NCI-H82 treated with DMSO at 0.1 percent for 48 hours (cell line): ENCODE measurements around the gene CNNM1.

Source experiments
- DNase-seq: peaks from one replicate; lab custom pipeline; 2025; ENCODE audit not compliant: unreplicated experiment; lab: John Stamatoyannopoulos, UW

The CNNM1 gene

GRCh38 chr10:99337311-99337811, 8.2 kb downstream of the CNNM1 start:
- no peak for DNase-seq

DNA sequence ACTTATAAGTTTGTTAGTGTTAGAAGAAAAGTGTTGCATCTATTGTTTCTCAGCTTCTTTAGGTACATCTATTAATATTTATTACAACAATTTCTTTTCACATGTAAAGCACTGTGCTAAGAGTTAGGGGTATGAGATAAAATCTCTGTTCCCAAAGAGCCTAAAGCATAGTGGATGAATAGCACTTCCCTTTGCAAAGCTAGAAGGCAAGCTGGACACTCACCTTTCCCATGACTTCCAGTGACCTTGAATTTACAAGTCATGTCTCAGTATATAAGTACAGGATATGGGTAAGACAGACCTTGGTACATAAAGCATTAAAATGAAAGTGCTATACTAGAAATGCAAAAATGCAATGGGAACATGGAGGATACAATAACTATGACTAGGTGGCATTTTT, 8.7 kb downstream of the CNNM1 start:
- no peak for DNase-seq

GRCh38 chr10:99339077-99339476, 9.9 kb downstream of the CNNM1 start:
- no peak for DNase-seq

DNA sequence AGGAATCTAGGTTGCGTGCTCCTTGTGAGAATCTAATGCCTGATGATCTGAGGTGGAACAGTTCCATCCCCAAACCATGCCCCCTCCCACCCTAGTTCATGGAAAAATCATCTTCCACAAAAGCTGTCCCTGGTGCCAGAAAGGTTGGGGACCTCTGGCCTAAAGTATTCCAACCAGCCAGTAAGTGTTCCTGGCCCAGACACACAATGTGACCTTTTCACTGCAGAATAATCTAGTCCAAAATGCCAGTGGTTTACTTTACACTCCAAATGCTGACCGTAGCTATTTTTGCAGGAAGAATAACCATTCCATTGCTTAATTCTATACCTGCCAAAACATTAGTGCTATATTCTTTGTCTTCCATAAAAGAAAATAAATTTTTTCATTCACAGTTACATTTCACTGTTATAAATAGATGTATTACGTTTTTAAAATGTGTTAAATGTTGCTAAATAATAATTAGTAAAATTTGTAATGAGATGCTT, 10.4 kb downstream of the CNNM1 start:
- no peak for DNase-seq

DNA sequence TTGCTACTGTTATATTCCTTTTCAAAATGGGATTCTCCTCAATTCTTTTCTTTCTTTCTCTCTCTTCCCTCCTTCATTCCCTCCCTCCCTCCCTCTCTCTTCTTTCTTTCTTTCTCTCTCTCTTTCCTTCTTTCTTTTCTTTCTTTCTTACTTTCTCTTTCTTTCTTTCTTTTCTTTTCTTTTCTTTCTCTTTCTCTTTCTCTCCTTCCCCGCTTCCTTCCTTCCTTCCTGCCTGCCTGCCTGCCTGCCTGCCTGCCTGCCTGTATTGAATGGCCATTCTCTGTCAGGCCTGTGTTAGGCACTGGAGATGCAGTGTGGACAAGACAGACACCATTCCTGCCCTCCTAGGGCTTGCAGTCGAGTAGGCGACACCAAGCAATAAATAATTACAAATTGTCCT, 11.5 kb downstream of the CNNM1 start:
- no peak for DNase-seq

GRCh38 chr10:99341248-99341647, 12.1 kb downstream of the CNNM1 start:
- no peak for DNase-seq

GRCh38 chr10:99341860-99342490, 12.8 kb downstream of the CNNM1 start:
- no peak for DNase-seq

GRCh38 chr10:99343262-99343661, 14.1 kb downstream of the CNNM1 start:
- DNase-seq, result no peak

GRCh38 chr10:99344715-99345114, 15.6 kb downstream of the CNNM1 start:
- no peak for DNase-seq

DNA sequence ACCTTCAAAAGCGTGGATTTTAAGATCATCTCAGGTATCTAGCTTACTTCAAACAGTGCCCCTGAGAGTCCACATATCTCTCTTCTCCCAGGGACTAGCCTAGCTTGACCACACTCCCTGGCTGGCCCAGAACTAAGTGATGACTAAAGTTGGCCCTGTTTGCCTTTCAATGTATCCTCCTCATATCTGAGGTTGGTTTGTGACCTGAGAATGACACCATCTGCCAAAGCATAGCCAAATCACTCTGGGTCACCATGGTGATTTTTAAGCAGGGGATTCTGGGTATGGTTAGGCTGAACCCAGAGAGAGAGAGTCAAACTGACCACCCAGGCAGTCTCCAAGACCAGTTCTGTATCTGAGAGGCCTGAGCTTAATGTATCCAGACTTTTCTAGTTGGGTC, 16.2 kb downstream of the CNNM1 start:
- no peak for DNase-seq

- DNase-seq, result no peak
These were observed 17.1 kb downstream of the CNNM1 start for GRCh38 chr10:99346247-99346646.

DNA sequence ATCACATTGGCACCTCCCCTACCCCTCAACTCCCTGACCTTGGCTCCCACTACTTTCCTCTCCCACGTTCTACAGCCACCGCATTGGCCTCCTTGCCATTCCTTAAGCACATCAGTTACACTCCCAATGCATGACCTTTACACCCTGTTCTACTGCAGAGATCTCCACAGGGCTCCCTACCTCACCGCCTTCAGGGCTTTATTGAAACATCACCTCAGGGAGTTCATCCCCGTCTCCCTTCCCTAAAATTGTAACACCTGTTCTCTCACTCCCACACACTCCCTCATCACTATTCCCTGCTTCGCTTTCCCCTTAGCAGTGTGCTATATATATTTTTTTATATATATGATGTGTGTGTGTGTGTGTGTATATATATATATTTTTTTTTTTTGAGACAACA, 18.5 kb downstream of the CNNM1 start:
- no peak for DNase-seq

GRCh38 chr10:99353182-99353581, 24.0 kb downstream of the CNNM1 start:
- no peak for DNase-seq

DNA sequence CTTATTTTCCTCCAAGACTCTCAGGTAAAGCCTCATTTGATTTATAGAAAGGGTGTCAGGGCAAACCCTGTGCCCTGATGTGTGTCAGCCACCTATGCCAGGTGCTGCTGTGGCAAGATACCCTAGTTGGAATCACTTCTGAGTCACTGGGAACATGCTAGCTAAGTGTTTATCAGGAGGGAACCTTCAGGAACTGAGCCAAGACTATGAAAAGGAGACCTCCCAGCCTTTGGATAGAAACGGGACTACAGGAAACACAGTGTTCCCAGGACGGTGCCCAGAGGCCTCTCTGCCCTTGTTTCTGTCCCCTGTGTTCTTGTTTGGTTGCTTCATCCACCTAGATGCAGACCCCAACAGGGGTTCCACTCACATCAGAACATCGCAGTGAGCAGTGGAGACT, 28.5 kb downstream of the CNNM1 start:
- no peak for DNase-seq

- DNase-seq, result no peak
These were observed 28.9 kb downstream of the CNNM1 start for GRCh38 chr10:99358101-99358500.

GRCh38 chr10:99360934-99361333, 31.8 kb downstream of the CNNM1 start:
- no peak for DNase-seq

- no peak for DNase-seq
These were observed 35.0 kb downstream of the CNNM1 start for GRCh38 chr10:99364125-99364524.

DNA sequence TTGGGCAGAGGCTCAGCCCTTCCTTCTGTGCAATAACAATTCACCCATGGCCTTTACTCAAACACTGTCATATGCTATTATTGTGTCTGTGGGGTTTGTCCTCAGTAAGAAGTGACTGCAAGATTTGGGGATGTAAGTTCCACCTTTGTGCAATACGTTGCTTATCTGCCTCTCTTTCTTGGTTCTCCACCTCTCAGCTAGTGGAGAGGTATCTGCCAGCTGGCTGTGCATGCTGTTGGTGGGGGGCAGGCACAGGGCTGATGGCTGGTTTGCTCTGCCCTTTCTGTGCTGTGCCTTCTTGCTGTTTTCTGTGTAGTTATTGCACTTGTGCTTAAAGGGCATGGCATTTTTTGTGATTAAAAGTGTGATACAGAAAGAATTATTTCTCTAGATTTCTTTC, 36.2 kb downstream of the CNNM1 start:
- DNase-seq, result no peak

DNA sequence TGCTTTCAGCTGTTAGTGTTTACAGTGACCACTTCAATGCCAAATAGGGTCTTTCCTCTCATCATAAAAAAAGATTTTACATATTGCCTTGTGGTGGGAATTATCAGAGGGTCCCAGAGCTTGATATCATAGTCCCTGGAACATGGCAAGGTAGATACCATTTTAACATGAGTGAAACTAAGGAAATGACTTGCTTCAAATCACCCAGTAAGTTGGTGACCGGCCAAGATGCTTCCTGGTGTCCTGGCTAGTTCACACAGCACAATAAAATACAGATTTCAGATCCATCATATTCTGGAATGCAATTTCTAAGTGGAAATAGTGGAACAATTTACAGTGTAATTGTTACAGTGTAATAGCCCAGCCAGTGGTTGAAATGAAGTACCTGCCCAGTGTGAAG, 36.6 kb downstream of the CNNM1 start:
- no peak for DNase-seq

DNA sequence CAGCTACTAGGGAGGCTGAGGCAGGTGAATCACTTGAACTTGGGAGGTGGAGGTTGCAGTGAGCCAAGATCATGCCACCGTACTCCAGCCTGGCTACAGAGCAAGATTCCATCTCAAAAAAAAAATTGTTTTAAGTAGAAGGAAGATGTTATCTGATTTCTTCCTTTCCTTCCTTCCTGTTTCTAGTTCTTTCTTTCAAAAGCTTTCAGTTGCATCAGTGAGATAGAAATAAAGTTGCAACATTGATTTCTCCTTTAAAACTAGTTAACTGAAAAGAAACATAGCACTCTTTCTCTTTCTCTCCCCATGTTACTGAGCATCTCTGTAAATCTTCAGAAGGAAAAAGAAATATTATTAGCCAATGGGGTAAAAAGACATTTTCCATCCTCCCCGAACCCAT, 37.5 kb downstream of the CNNM1 start:
- no peak for DNase-seq

- no peak for DNase-seq
These were observed 39.5 kb downstream of the CNNM1 start for GRCh38 chr10:99368646-99369045.

DNA sequence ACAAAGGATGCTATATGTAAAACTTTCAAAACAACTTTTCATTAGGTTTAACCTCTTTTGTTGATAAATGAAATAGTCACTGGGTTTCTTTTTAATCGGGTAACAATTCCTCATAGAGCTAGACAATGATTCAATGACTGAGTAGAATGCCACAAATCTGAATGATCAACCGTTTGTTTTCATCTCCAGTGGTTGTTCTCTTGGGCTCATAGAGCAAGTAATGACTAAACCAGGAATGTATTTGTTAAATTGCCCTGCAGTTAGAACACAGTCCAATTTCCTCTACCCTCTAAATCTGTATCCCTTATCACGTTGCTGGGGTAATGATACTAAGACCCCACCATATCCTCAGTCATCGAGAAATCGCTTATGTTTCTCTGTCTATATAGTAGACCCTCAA, 40.0 kb downstream of the CNNM1 start:
- DNase-seq, result no peak

GRCh38 chr10:99369551-99369950, 40.4 kb downstream of the CNNM1 start:
- no peak for DNase-seq
